Muscle of arm (tissue), 14 donors: ENCODE measurements around the gene GNPNAT1. TPM values are rescaled to one million over a fixed set of nuclear protein-coding genes. Genes with fewer than 3 reads are reported as not detected.

ENCODE experiments used
- DNase-seq: peaks from one replicate; pipeline ENCODE4 v3.0.0-alpha.2; 2013
- long read RNA-seq, 11 donors: transcript quantifications; one replicate each; lab custom pipeline, GENCODE V29; 2026
- polyA plus RNA-seq, 12 donors: library from polyadenylated mRNA; unstranded; fragments of 120-200 nt; gene quantifications; one replicate each; pipeline ENCODE4 v1.2.1, GENCODE V29; 2013; ENCODE audit not compliant: insufficient read length in 12 of 12

GNPNAT1 gene
- 10 to 100 TPM in 11 of 12 donors, not detected in 1; 11.6 to 21.2 (median 16.9) TPM for polyA plus RNA-seq
- long read RNA-seq, donor 1, partial matches to known transcripts, result 0 of 4 reads
- long read RNA-seq, donor 1, other reads (novel, unspliced or antisense), result 0 of 4 reads
- long read RNA-seq, donor 2, partial matches to known transcripts, result 0 of 2 reads
- long read RNA-seq, donor 2, other reads (novel, unspliced or antisense), result 0 of 2 reads
- long read RNA-seq, donor 3, result 0 reads
- long read RNA-seq, donor 4, result 0 reads
- long read RNA-seq, donor 5, partial matches to known transcripts, result 0 of 4 reads
- long read RNA-seq, donor 5, other reads (novel, unspliced or antisense), result 0 of 4 reads
- long read RNA-seq, donor 6, partial matches to known transcripts, result 0 of 3 reads
- long read RNA-seq, donor 6, other reads (novel, unspliced or antisense), result 0 of 3 reads
- long read RNA-seq, donor 7, transcript GNPNAT1-201 (6 exons, 3,860 nt), result major isoform, 5 of 5 reads
- long read RNA-seq, donor 7, partial matches to known transcripts, result 0 of 5 reads
- long read RNA-seq, donor 7, other reads (novel, unspliced or antisense), result 0 of 5 reads
- long read RNA-seq, donor 8, partial matches to known transcripts, result 0 of 3 reads
- long read RNA-seq, donor 8, other reads (novel, unspliced or antisense), result 0 of 3 reads
- long read RNA-seq, donor 9, partial matches to known transcripts, result 0 of 3 reads
- long read RNA-seq, donor 9, other reads (novel, unspliced or antisense), result 0 of 3 reads
- long read RNA-seq, donor 10, partial matches to known transcripts, result 0 of 2 reads
- long read RNA-seq, donor 10, other reads (novel, unspliced or antisense), result 0 of 2 reads
- long read RNA-seq, donor 11, partial matches to known transcripts, result 0 of 2 reads
- long read RNA-seq, donor 11, other reads (novel, unspliced or antisense), result 0 of 2 reads

GRCh38 chr14:52791223-52792096 is at the start of gene GNPNAT1:
GNPNAT1 (minus strand) TSS chr14:52791607; CDS start chr14:52784650, 6,957 bp downstream.
- peak; percentile 71 for DNase-seq

- DNase-seq, result no peak
Measured at GRCh38 chr14:52840877-52841276, 49.5 kb upstream of the GNPNAT1 start.

DNA sequence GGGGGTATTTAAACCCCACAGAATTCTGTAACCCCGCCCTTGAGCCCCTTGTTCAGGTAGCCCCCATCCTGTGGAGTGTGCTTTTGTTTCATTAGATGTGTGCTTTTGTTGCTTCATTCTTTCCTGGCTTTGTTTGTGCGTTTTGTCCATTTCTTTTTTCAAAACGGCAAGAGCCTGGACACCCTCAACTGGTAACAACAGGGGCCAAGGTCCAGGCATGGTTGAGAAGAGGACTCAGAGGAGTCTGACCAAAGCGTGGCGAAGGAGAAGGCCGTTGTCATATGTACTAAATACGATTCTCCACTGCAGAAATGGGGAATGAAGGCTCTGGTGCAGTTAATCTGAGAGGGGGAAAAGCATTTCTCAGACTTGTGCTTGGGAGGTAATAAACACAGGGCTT is 46.0 kb upstream of the GNPNAT1 start:
- no peak for DNase-seq

- no peak for DNase-seq
Measured at GRCh38 chr14:52836063-52836462, 44.7 kb upstream of the GNPNAT1 start.

GRCh38 chr14:52835122-52835903 is 43.9 kb upstream of the GNPNAT1 start:
- DNase-seq, result no peak

GRCh38 chr14:52834440-52834842 is 43.0 kb upstream of the GNPNAT1 start:
- peak; percentile 38 for DNase-seq

DNA sequence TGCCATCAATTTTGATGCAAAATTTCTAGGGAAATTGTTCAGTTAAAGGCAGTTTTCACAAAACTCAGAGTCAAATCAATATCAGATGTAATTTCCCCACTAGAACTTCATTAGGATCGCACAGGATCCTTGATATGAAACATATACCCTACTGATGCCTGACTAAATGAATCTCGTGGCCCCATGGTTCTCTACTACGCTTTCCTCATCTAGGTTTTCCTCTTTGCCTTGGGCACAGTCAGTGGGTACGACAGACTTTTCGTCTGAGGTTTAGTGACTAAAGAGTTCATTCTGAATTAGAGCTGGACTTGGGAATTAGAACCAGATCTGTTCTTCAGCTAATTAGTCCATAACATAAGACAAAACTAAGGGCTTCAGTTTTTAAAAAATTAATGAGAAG is 42.5 kb upstream of the GNPNAT1 start:
- DNase-seq, result no peak

GRCh38 chr14:52829527-52830185 is 38.2 kb upstream of the GNPNAT1 start:
- no peak for DNase-seq

DNA sequence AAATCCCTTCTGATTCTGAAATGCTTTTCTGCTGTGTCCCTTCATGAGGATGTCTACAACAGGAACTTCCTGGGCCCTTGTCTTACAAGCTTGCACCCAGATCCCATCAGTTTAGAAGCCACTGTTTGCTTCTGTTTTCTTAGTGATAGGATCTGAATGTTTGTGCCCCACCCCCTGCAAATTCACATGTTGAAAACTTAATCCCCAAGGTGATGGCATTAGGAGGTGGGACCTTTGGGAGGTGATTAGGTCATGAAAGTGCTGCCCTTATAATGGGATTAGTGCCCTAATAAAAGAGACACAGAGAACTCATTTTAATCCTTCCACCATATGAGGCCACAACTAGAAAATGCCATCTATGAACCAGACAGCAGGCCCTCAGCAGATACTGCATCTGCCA is 36.0 kb upstream of the GNPNAT1 start:
- no peak for DNase-seq

DNA sequence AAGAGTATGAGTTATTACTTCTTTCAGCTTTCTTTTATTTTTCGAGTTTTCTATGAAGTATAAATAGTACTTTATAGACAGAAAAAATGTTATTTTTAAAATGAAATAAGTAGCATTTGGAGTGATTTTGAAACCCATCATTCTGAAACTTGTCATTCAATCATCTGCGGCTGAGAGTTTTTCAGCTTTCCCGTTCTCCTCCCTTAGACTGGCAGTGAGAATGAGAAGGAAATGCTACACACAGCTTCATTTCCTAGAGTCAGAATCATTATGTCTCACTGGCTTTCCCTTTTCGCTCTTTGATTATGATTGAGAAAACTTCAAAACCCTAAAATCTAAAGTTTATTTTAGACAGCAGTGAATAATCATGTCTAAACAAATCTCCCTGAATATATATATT is 33.7 kb upstream of the GNPNAT1 start:
- no peak for DNase-seq

- no peak for DNase-seq
Measured at GRCh38 chr14:52824462-52824861, 33.1 kb upstream of the GNPNAT1 start.

GRCh38 chr14:52821805-52822250 is 30.4 kb upstream of the GNPNAT1 start:
- no peak for DNase-seq

DNA sequence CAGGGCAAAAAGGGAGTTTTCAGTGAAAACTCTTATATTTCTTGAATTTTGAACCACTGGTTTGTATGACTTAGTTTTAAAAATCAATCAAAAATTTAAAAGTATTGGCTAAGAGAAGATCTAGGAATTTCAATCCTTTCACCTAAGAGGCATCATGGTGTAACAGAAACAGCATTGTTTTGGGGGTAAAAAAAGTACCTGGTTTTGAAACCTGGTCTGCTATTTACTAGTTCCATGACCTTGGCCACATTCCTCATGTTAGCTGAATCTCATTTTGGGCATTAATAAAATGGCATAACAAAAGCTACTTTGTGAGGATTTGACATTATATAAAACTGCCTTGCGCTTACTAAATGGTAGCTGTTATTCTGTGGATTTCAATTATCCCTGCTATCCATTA is 16.7 kb upstream of the GNPNAT1 start:
- DNase-seq, result no peak

DNA sequence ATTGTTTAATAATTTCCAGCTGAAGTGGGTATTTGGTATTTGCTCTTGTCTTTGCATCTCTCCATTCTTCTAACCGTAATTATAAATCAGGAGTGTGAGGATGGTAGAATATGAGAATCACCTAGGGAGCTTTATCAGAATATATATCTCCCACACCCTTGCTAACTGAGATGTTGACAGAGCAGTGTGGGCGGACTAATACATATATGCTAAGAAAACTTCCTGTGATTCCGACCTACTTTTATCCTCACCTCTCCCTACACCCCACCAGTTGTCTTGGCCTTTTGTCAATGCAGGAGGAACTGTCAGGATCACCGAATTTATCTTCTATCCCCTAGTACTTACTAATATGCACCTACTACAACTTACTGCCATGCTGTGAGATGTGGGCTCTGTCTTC is 14.7 kb upstream of the GNPNAT1 start:
- no peak for DNase-seq

GRCh38 chr14:52802597-52802996 is 11.2 kb upstream of the GNPNAT1 start:
- no peak for DNase-seq

DNA sequence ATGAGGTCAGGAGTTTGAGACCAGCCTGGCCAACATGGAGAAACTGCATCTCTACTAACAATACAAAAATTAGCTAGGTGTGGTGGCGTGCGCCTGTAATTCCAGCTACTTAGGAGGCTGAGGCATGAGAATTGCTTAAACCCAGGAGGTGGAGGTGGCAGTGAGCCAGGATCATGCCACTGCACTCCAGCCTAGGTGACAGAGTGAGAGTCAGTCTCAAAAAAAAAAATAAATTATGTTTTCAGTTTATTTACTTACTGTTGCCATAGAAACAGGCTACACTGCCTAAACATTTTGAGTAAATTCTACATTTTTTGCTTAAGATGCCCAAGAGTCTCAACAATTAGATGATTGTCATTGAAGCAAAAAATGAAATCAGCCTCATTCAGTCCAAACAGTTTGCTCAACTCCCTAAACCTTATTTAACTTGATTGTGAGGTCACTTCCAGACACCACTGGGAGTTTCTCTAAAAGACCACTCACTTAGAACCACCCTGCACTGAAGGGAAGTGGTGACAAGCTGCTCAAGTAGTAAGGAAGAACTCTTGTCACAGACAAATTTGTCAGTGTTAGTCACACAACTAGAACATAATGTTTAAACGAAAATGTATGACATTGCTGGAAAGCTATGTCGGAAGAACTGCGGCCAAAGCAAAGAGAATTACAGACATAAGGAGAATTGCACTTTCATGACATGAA is 9.8 kb upstream of the GNPNAT1 start:
- DNase-seq, result peak; percentile 54

- DNase-seq, result no peak
Measured at GRCh38 chr14:52798826-52799225, 7.4 kb upstream of the GNPNAT1 start.

GRCh38 chr14:52797653-52798052 is 6.2 kb upstream of the GNPNAT1 start:
- DNase-seq, result no peak

- no peak for DNase-seq
Measured at GRCh38 chr14:52793061-52793460, 1.7 kb upstream of the GNPNAT1 start.

- no peak for DNase-seq
Measured at GRCh38 chr14:52792097-52792415, 649 bp upstream of the GNPNAT1 start.
